SIG-M5 treated with dmso at 0.1 percent for 504 hours (cell line): ENCODE measurements around the gene FYN.

Experiments
- DNase-seq: peaks from one replicate; lab custom pipeline; 2025; ENCODE audit not compliant: unreplicated experiment; lab: John Stamatoyannopoulos, UW

Gene FYN

DNA sequence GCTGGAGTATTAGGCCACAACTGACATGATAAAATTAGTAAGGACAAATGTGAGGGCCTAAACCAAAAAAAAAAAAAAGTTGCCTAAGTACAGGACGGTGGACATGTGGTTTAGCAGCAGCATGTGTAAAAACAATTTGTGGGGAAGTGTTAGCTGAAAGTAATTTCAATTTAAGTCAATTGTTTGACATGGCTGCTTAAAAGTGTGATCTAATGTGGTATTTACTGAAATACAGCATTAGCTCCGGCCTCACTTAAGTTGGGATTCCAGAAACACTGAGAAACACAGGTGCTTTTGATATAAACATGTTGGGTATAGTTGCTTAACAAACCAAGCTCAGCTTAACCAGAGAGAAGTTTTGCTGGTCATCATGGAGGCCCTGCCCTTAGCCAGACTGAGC lies 119.7 kb downstream of the FYN start:
- no peak for DNase-seq

DNA sequence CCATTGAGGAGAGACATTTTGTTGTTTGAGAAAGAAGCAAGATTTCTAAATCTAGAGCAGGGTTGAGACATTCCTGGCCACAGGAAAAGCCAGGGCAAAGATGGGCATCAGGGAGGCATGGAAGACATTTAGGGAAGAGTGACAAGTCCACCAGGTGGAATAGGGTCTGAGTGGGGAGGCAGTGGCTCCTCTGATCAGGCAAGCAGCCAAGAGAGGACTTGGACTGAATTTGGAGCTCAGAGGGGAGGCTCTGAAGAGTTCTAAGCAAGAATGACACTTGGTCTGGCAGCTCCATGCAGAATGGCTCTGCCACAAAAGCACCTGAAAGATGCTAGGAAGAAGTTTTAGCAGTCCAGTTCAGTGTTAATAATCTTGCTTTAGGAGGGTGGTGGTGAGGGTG lies 120.8 kb downstream of the FYN start:
- DNase-seq: no peak

DNA sequence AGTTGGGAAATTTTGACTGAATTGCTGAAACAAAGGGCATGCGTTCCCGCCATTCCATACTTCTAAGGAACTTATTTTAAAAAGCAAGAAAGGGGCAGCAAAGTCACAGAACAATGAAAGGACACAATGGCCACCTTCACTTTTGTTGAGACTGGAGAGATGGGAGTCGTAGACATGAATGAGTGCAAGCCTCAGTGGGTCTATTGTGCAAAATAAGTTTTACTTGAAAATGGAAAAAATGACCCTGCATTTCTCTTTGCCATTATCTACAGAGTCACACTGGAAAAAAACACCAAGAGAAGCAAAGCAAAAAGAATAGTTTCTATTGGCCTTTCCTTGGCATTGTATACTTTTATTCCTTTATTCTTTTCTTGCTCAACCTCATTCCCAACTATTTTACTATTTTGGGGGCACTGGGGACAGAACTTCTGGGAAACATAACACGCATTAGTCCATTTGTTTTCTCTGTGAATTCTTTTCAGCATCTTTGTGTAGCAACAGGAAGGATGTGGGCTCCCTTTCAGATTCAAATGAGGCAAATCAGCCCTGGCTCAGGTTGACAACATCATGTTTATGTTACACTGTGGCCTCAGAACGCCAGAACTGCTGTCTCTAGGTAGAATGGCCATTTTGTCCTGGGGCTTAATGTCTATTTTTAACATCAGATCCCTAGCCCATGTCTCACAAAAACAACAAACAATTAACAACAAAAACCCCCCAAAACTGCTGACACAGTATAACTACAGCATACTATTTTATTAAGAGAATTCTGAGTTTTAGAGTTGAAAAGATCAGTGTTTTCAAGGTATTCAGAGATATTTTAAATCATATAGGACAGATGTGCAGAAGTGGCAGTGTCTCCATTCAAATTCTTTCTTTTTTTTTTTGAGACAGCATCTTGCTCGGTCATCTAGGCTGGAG lies 122.2 kb downstream of the FYN start:
- no peak for DNase-seq

DNA sequence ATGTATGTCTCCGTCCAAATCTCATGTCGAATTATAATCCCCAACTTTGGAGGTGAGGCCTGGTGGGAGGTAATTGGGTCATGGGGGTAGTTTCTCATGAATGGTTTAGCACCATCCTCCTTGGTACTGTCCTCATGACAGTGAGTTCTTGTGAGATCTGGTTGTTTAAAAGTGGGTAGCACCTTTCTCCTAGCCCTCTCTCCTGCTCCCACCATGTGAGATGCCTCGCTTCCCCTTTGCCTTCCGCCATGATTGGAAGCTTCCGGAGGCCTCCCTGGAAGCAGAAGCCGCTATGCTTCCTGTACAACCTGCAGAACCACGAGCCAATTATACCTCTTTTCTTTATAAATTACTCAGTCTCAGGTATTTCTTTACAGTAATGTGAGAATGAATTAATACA lies 123.1 kb downstream of the FYN start:
- DNase-seq: no peak

DNA sequence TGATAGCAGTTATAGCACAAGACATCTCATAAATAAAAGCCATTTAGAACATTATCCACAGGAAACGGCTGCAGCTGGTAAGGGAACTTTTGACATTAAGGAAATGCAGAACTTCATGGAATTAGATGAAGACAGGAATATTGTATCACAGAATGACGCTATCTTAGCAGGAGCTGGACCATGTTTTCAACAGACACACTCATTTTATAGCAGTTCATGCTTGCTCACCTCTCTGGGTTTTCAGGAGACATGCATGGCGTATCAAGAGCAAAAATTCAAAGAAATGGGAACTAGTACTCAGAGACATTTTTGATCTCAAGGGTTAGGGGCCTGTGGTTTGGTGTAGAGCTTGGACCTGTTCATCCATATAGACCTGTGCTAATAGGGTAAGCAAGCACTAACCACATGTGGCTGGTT lies 125.0 kb downstream of the FYN start:
- no peak for DNase-seq

DNA sequence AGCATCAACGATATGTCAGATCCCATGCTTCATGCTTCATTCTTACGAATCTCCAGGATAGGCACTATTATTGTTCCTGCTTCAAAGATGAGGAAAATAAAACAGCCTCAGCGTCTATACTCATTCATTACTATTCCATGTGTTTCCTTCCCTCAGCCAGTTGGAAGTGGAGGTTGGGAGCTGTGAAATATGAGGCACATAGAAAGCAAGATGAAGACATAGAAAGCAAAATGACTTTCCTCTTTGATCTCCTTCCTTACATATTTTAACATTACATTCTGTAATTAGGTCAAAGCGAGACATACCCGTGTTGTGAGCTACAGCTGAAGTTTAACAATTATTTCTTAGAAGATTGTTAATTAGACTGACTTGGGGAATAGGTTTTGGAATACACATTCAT lies 125.4 kb downstream of the FYN start:
- DNase-seq: no peak

DNA sequence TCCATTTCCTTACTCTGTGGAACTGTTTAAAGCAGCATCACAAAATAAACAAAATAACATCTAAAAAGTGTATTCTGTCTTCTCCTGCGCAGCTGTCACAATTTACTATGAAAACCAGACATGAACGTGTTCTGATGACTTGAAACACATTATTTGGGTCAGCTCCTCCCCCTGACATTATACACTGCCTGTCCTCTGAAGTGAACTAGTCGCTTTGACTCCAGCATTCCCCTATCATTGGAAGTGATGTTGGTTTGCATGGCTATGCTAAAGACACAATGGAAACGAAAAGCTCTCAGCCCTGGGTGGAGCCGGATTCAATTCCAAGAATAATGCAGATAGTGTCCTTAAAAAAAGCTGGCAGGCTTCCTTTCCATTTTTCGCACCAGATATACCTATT lies 125.9 kb downstream of the FYN start:
- DNase-seq: no peak

DNA sequence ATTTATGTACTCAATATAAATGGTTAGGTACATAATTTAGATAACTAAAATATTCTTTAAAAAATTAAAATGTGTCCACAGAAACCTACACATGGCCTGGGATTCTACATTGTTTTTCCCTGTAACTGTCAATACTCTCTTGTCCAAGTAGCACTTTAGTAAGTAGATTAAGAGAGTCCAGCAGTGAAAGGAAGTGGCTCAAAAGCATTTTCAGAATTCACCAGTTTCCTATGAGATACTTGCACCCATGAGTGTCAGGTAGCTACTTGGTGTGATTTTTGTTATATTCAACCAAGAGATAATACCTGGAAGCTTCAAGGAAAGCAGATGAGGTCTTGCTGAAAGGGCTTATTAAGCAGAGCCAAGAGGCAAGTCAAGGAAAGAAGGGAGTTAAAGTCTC lies 126.3 kb downstream of the FYN start:
- DNase-seq: no peak

DNA sequence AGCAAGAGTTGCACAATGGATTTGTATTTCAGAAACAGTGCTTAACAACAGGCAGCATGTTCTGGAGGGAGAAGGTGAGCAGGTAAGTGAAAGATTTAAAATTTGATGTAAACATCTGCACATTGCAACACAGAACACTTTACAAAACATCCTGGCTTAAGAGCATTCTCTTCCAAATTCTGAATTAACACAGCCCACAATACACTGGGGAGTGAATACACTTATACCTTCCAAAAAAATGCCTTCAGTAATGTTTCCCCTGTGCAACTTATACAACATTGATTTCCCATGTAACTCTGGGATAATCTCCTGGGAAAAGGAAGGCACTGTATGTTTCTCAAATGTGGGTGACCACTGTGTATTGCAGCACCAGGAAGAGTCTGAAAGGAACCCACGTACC lies 127.6 kb downstream of the FYN start:
- DNase-seq: no peak

DNA sequence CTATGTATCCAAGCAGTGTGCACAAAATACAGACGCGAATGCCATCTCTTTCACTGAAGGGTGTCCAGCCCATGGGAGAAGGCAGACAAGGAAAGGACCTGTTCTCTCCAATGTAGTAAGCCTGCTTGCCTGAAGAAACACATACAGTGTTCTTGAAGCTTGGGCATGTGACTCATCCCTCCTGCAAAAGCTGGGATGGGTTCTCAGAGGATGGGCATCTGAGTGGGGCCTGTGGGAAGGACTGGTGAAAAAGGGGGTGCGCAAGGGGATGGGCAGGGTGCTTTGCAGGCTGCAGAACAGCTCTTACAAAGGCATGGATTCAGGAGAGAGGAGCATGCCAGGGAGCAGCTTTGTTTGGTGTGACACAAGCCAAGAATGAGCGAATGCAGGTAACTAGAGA lies 128.1 kb downstream of the FYN start:
- no peak for DNase-seq

DNA sequence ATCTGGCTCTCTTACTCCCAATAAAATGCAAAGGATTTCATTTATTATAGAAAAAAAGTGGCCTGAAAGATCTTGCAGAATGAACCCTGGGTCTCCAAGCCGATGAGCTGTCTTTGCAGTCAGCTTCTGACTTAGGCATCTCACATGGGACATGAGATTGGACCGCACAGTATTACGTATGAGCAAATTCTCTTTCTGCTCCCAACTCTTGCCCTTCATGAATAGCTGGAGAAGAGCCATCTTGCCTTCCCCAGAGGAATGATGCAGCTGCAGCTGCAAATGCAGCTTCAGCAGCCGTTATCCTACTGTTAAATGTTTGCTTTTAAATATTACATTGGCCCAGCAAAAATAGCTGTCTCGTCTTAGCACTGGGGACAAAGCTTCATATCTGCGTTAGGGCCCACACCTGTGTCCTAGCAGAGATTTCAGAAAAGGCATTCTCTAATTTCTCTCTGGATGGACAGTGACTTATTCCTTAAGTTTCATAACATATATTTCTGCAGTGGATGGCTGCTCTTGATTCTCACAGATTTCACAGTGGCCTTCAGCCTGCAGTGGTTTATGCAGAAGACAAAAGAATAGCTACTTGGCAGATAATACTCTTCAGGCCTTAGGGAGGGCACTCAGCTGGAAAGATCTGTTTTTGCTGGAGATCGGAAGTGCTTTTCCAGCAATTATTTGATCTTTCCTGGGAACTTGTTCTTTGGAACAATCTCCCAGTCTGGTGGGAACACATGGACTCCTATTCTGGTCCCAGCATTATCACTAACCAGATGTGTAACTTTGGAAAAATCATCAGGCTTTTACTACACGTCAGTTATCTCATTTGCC lies 129.2 kb downstream of the FYN start:
- DNase-seq: no peak

DNA sequence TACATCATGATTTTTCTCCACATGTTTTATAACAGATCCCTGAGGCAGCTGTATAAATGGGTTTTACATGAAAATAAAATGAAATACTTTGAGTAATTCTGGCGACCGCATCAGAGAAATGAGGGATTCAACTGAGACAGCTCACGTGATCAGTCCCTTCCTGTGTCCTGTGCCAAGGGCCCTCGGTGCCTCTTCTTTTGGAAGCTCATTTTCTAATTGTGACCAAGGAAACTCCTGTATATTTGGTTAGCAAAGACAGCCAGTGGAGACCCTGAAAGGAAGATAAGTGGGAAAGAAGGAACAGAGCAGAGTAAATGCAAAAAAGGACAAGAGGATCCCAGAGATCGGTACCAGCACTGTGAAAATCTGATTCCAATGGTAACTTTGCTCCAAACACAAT lies 129.9 kb downstream of the FYN start:
- no peak for DNase-seq

DNA sequence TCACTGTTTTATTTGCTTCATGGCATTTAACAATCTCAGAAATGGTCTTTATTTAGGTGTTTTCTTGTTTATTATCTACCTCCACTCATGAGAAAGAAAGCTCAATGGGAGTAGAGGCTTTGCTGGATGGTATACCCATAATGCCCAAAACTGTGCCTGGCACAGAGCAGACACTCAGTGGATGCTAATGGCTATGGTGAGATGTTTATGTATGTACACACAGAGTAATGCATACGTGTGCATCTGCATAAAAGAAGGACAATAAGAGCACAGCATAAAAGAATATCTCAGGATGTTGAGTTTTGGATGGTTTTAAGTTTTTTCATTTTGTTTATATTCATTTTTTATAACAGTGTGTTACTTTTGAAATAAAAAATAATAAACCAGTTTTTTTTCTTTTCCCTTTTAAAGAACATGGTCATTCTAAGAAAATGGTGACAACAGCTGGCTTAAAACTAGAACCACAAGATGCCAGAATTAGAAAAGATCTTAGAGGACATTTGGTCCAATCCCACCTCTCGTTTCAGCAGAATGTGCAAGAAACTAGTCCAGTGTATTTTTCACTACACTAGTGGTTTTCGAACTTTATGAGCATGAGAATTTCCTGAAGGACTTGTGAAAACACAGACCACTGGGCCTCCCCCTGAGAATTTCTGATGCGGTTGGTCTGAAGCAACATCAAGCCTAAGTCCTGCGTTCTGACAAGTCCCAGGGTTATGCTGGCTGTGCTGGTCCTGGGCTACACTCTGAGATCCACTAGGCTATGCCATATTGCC lies 131.9 kb downstream of the FYN start:
- DNase-seq: no peak

DNA sequence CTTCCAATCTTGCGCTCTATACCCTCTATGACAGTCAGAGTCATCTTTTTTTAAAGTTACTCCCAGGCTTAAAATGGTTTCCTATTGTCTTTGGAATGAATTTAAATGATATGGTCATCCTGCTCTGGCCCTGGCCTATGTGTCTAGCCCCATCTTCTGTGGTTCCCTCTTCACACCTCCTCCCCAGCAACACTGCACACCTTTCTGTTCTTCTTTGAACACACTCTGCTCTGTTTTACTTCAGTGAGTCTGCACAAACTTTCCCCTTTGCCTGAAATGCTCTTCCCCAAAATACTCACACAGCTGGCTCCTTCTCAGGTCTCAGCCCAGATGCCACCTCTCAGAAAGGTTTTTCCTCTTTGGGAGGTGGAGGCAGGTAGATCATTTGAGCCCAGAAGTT lies 132.7 kb downstream of the FYN start:
- DNase-seq: no peak

DNA sequence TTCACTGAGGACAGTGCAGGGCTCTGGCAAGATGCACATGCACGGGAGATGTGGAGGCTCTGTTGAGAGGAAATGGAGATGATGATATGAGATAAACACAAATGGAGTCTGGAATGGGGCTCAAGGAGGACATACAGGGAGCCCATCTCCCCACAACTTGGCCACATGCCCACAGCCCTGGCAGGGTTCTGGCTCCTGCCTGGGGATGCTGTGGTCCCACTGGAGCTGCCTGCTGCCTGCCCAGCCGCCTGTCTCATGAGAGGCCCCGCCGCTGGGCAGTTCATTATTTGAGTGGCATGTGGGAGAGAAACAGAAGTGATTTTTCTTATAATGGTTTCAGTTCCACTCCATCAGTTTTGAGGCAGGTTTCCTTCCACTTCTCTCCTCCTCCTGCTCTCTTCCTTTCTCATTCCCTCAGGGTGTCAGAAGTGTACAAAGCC lies 134.0 kb downstream of the FYN start:
- DNase-seq: no peak

DNA sequence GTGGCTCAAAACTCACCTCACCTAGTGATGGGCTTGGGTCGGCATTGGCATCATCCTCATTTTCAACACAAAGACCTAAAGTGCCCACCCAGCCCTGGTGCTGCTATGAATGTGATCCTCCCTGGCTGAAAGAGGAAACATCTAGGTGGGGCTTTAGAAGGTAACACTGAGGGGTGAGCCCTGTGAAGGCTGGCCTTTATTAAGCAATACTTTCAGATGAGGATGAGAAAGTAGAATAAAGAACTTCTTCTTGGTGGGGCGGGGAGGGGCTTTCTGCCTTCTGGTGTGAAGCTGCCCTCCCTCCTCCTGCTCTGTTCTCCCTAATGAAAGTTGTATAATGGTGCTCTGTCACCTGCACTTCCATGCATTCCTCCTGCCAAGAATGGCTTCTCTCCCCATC lies 134.6 kb downstream of the FYN start:
- DNase-seq: no peak

DNA sequence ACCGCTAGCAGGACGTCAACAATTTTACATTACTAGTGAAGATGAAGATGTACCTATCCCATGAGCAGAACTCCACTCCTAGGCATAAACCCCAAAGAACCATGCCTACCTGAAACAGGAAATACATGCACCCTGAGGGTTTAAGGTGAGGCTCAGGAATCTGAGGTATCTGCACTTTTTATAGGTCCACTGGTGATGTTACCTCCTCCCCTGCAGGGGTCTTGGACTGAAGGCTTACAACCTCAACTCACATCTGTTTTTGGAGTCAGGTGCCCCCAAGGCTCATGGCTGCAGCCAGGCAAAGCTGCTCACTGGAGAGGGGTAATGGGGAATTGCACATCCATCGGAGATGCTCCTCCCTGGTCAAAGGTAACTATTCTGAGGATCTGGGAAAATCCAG lies 135.1 kb downstream of the FYN start:
- DNase-seq: no peak

DNA sequence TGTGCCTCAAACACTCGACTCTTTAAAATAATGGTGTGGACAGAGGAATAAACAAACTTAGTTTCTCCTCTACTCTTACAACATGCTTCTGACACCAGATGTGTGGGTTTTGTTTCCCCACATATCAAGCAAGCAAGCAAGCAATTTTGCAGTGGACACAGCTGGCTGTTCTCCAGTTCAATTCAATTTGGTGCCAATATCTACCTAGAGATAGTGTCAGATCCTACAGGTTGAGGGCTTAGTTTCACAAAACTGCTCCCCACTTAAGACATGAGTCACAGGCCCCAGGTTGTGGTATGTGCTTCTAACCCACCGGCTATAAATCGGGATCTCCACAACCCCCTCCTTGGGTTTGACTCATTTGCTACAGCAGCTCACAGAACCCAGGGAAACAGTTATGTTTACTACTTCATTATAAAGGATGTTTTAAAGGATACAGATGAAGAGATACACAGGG lies 136.2 kb downstream of the FYN start:
- no peak for DNase-seq

DNA sequence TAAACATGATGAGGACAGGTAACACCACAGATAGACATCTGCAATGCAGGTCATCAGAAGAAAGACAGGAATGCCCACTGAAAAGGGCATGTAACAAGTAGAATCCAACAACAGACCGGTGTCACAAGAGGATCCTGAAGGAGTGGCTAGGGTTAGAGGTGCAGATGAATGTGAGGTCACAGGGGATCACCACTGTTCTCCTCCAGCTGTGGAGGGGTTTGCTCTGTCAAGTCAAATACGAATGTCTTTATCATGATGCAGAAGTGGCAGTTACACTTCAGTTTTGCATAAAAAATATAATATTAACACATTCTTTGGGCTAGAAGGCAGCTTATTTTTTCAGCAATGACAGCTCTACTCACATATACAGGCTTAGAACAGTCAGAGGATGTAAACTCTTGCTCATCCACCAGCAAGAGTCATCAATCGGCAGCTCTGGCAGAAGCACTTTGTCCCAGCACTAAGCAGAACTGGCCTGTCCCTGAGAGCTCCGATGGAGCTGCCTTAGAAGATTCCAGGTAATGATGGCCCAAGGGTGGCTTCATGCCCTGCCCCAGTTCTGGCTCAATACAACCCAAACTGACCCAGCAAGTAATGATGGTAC lies 137.1 kb downstream of the FYN start:
- DNase-seq: no peak

DNA sequence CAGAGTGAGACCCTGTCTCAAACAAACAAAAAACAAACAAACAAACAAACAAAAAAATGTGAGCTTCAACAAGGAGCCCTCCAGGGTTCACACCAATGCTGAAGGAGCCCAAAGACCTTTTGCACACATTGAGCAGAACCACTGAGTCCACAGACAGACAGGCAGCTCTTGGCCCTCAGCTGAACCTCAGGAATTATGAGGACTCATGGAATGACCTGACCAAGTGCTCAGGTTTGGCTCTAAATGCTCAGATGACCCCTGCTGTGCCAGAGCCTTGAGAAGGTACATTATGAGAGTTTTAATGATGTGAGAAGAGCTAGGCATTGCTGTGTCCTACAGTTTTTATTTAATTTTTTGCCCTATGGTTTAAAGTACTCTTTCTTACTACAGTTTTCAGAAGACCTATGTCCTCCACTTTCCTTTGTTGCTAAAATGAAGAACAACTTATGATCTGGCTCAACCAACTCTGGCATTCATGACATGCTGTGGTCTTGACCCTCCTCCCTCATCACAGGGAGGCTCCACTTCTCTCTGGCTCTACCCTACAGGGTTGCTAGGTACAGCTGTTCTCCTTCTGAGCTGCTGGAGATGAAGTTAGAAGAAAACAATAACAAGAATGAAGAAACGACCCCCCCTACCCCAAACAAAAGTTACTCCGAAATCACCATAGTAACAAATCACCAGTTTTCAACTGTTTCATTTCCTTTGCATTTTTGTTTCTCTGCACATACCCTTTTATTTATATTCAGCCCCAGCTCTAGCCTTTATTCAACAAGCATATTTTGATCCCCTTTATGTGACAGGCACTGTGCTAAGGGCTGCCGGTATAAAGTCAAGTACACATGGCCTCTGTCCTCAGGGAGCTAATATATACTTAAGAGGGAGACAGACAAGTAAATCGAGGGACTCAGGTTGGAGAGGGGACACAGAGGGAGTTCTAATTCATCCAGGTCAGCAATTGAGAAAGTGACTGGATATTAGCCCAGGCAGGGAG lies 138.9 kb downstream of the FYN start:
- DNase-seq: no peak
